GM12864 (cell line): Measurements from ENCODE around the gene PFKP.

Source experiments
- DNase-seq: peaks from one replicate; pipeline ENCODE4 v3.0.0-alpha.2; 2011; ENCODE audit warnings: low read depth
- H3K4me3 ChIP-seq: 2 replicates; pipeline ENCODE4 v1.5.1; 2011; ENCODE audit warnings: mild to moderate bottlenecking, low read depth, low read length, control low read depth
- TF ChIP-seq, protein P1 (sequence below): IDR thresholded peaks from 2 replicates; pipeline ENCODE4 v1.5.1; 2011; ENCODE audit warnings: low read depth, mild to moderate bottlenecking, moderate library complexity, low read length, control low read depth, inconsistent platforms; ENCODE audit errors: missing control alignments

The PFKP gene

DNA sequence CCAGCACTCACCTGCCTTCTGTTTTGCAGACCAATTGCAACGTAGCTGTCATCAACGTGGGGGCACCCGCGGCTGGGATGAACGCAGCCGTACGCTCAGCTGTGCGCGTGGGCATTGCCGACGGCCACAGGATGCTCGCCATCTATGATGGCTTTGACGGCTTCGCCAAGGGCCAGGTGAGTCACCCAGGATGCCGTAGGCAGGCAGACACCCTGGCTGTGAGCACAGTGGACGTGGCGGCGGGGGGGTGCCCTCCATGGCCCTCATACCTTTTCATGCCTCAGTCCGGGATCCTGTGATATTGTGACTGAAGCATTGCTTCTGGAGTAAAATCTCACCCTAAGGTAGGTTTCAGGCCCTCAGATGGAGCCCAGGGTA lies 46.0 kb downstream of the PFKP start:
- DNase-seq, result no peak
- no peak overlapping the region for H3K4me3 ChIP-seq
- TF ChIP-seq, protein P1, sequence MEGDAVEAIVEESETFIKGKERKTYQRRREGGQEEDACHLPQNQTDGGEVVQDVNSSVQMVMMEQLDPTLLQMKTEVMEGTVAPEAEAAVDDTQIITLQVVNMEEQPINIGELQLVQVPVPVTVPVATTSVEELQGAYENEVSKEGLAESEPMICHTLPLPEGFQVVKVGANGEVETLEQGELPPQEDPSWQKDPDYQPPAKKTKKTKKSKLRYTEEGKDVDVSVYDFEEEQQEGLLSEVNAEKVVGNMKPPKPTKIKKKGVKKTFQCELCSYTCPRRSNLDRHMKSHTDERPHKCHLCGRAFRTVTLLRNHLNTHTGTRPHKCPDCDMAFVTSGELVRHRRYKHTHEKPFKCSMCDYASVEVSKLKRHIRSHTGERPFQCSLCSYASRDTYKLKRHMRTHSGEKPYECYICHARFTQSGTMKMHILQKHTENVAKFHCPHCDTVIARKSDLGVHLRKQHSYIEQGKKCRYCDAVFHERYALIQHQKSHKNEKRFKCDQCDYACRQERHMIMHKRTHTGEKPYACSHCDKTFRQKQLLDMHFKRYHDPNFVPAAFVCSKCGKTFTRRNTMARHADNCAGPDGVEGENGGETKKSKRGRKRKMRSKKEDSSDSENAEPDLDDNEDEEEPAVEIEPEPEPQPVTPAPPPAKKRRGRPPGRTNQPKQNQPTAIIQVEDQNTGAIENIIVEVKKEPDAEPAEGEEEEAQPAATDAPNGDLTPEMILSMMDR, result no peak

DNA sequence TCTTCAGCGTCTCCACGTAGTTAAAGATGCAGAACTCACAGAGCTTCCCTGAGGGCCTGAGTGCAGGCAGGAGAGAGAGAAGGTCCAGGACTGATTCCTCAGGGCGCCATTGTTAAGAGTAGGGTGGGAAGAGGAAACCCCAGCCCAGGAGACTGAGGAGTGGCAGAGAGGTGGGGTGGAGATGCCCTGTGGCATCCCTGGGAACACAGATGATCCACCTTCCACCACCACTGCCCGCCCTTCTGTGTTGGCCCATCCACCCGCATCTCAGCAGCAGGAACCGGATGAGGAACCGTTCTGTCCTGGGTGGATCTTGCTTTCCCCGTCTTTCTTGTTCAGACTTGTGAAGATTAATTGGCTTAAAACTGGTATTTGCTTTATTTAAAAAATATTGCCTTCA lies 48.3 kb downstream of the PFKP start:
- TF ChIP-seq, protein P1, result no peak
- H3K4me3 ChIP-seq, result no peak overlapping the region
- DNase-seq, result no peak

DNA sequence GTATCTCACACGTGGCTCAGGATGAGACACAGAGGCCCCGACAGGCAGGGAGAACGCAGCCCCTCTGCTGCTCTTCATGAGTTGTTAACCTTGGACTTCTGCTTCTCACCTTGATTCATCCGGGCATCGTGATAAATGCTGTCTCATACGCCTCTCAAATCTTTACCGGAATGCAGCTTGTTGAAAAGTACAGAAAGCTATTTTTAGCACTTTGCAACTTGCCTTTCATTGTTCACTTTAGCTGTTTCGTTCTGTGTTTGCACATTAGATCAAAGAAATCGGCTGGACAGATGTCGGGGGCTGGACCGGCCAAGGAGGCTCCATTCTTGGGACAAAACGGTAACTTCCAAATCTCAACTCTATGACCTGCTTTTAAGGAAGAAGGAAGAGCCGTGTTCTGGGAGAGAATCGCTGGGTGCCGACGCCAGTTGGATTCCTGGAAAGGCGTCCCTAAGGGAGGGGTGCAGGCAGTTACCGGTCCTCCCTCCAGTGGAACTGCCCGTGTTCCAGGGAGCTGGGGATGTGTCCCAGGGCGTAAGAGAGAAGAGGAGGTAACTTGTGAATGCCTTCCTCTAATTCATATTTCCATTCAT lies 49.3 kb downstream of the PFKP start:
- TF ChIP-seq, protein P1, result no peak
- no peak for DNase-seq
- no peak overlapping the region for H3K4me3 ChIP-seq

DNA sequence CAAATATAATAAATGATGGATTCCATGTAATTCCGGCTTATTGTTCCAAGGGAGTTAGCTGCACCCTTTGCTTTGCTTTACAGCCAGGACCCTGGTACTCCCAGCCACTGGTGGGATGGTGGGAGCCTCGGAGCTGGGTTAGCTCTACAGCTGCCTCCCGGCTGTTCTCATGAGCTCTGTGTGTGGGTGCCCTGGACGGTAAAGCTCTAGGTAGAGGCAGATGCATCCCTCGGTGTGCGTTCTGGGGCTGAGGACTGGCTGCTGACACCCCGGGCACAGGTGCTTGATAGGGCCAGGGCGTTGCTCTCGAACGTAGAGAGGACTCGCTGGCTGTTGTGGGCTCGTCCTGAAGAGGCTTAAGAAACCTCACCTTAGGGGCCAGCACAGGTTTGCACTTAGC lies 50.1 kb downstream of the PFKP start:
- no peak for DNase-seq
- H3K4me3 ChIP-seq, result no peak overlapping the region
- TF ChIP-seq, protein P1, result no peak

DNA sequence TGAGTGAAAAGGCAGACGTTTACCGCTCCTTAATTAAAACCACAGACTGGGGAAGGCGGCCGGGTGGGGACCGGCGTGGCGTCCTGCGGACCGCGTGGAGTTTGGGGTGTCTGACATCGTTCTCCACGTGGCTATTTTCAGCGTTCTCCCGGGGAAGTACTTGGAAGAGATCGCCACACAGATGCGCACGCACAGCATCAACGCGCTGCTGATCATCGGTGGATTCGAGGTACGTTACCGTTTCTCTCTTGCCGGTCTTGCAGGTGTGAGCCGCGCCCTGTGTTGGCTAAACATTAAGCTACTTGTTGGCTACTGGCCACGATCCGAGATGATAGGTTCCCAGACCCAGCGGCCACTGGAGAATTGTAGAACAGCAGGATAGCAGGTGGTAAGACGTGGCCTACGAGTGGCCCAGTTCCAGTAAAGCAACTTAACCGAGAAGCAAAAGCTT lies 51.3 kb downstream of the PFKP start:
- TF ChIP-seq, protein P1, result no peak
- DNase-seq, result no peak
- no peak overlapping the region for H3K4me3 ChIP-seq

DNA sequence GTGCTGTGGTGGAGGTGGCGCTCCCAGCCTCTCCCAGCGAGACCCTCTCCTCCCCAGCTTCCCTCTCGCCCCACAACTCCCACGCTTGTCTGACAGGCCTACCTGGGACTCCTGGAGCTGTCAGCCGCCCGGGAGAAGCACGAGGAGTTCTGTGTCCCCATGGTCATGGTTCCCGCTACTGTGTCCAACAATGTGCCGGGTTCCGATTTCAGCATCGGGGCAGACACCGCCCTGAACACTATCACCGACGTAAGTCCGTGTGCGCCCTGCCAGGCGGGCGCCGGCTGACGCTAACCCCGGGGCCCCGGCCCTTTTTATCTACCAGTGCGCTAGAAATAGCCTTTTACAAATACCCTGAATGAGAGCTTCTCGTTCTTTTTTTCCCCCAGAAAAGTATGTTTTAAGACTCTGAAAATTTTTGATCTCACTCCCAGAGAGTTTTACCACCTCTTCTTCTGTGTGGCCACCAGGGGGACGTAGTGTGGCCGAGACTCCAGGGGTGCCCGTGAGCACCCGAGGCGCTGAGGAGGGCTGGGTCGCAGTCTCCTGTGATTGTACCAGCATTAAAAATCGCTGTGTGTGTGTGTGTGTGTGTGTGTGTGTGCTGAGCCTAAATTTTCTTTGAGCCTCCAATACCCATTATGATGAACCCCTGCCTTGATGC lies 52.6 kb downstream of the PFKP start:
- no peak for DNase-seq
- H3K4me3 ChIP-seq, result no peak overlapping the region
- TF ChIP-seq, protein P1, result peak; percentile 42

DNA sequence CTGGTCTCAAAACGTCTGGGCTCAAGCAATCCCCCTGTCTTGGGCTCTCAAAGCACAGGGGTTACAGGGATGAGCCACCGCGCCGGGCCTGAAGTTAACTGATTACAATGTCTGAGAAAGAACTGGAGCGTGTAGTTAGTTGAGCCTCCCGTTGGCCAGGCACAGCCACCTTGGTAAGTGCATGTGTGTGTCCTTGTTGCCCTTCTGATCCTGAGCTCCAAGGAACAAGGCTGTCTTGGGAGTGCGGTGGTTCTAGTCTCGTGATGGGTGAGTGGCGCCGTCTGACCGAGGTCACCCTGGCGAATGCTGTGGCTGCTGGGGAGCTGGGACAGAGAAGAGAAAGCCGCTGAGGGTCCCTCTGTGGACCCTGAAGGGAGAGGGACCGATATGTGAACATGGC lies 54.7 kb downstream of the PFKP start:
- no peak for DNase-seq
- no peak overlapping the region for H3K4me3 ChIP-seq
- TF ChIP-seq, protein P1, result no peak
